OCI-LY1 (cell line): Measurements from ENCODE around the gene TIMM22.

Experiments
- CTCF ChIP-seq: fragments of 200-600 bp; sonication (generic), shearing (Covaris generic); IDR thresholded peaks from 2 replicates; pipeline ENCODE4 v1.5.1; 2017; ENCODE audit warnings: mild to moderate bottlenecking, antibody characterized with exemption, low read length, moderate library complexity, mixed read lengths
- EZH2 ChIP-seq: fragments of 200-600 bp; sonication (generic), shearing (Covaris generic); IDR thresholded peaks from 2 replicates; pipeline ENCODE4 v1.8.0; 2017; ENCODE audit warnings: borderline replicate concordance, mixed run types, mild to moderate bottlenecking, antibody characterized with exemption, low read length, moderate library complexity, mixed read lengths

- TF ChIP-seq EZH2 = no peak
- TF ChIP-seq CTCF = no peak
Measured at GRCh38 chr17:1018547-1018946, 21.6 kb downstream of the TIMM22 start.
